ENCODE results near the gene ZNF785. TPM values are rescaled to one million over a fixed set of nuclear protein-coding genes. Genes with fewer than 3 reads are reported as not detected.

Gene ZNF785
- total and polyA plus RNA-seq, 2 of the 13 experiments (the other 11 are each of a cell fraction or from before 2014, with no cell fraction given) = 0.01 TPM; not detected in 1

GRCh38 chr16:30535106-30535776 is 50.3 kb downstream of the ZNF785 start (continued):
- TF ChIP-seq MTERF4 (CRISPR knock-in tag; IDR thresholded peaks at IDR 0.05) = no peak
- no peak for TF ChIP-seq SOX6 (IDR thresholded peaks at IDR 0.05)
- no peak; the same call in 1 of the 2 replicates for TF ChIP-seq SOX6 (CRISPR knock-in tag; IDR thresholded peaks at IDR 0.05)
- no peak for TF ChIP-seq ZNF512B (CRISPR knock-in tag; IDR thresholded peaks at IDR 0.05; ENCODE audit: borderline replicate concordance)
- TF ChIP-seq PAXIP1 (CRISPR knock-in tag; conservative IDR thresholded peaks at IDR 0.05) = no peak
- TF ChIP-seq TFAP4 (IDR thresholded peaks at IDR 0.05; ENCODE audit: borderline replicate concordance, low read depth) = no peak
- TF ChIP-seq SSRP1 (CRISPR knock-in tag; IDR thresholded peaks at IDR 0.05) = peak; percentile 25
- no peak for TF ChIP-seq NFE2L2 (IDR thresholded peaks at IDR 0.05; ENCODE audit: low read length)
- TF ChIP-seq GZF1 (CRISPR knock-in tag; IDR thresholded peaks at IDR 0.05) = no peak
- TF ChIP-seq ZFYVE20 (CRISPR knock-in tag; IDR thresholded peaks at IDR 0.05; ENCODE audit: borderline replicate concordance, low read depth) = 0 out of 2 replicates have a peak, but pooled peaks have one; percentile 60
- TF ChIP-seq ZNF414 (CRISPR knock-in tag; IDR thresholded peaks at IDR 0.05) = no peak
- peak; percentile 22; the same call in 1 of the 2 replicates for TF ChIP-seq STAT6 (CRISPR knock-in tag; IDR thresholded peaks at IDR 0.05; ENCODE audit: borderline replicate concordance)
- TF ChIP-seq ZNF670 (CRISPR knock-in tag; IDR thresholded peaks at IDR 0.05; ENCODE audit: borderline replicate concordance) = peak; percentile 70; the same call in 1 of the 2 replicates
- TF ChIP-seq MBNL3 (CRISPR knock-in tag; conservative IDR thresholded peaks at IDR 0.05) = no peak
- TF ChIP-seq ZNF572 (CRISPR knock-in tag; IDR thresholded peaks at IDR 0.05) = no peak
- TF ChIP-seq ZNF350 (CRISPR knock-in tag; IDR thresholded peaks at IDR 0.05; ENCODE audit: borderline replicate concordance, low read depth) = 0 out of 2 replicates have a peak, but pooled peaks have one; percentile 8
- TF ChIP-seq HMG20B (CRISPR knock-in tag; conservative IDR thresholded peaks at IDR 0.05) = 0 out of 2 replicates have a peak, but pooled peaks have one; percentile 12
